ENCODE measurements around the gene PRKAR1B.
"Not testable (repeated sequence)": the region's sequence is repeated elsewhere in the genome, so short reads cannot be mapped to it uniquely, and the experiment has no call there.

DNA sequence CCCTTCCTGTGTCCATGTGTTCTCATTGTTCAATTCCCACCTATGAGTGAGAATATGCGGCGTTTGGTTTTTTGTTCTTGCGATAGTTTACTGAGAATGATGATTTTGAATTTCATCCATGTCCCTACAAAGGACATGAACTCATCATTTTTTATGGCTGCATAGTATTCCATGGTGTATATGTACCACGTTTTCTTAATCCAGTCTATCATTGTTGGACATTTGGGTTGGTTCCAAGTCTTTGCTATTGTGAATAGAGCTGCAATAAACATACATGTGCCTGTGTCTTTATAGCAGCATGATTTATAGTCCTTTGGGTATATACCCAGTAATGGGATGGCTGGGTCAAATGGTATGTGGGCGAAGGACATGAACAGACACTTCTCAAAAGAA, 17.0 kb upstream of the PRKAR1B start:
- TF ChIP-seq, protein P1, sequence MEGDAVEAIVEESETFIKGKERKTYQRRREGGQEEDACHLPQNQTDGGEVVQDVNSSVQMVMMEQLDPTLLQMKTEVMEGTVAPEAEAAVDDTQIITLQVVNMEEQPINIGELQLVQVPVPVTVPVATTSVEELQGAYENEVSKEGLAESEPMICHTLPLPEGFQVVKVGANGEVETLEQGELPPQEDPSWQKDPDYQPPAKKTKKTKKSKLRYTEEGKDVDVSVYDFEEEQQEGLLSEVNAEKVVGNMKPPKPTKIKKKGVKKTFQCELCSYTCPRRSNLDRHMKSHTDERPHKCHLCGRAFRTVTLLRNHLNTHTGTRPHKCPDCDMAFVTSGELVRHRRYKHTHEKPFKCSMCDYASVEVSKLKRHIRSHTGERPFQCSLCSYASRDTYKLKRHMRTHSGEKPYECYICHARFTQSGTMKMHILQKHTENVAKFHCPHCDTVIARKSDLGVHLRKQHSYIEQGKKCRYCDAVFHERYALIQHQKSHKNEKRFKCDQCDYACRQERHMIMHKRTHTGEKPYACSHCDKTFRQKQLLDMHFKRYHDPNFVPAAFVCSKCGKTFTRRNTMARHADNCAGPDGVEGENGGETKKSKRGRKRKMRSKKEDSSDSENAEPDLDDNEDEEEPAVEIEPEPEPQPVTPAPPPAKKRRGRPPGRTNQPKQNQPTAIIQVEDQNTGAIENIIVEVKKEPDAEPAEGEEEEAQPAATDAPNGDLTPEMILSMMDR (IDR thresholded peaks at IDR 0.05): not testable (repeated sequence)
- not testable (repeated sequence) for TF ChIP-seq POLR2A, EP300 (IDR thresholded peaks at IDR 0.05)
